Right lobe of liver (tissue), 6 donors: Measurements from ENCODE around the gene ANXA3. TPM values are rescaled to one million over a fixed set of nuclear protein-coding genes. Genes with fewer than 3 reads are reported as not detected.

Experiments
- ATAC-seq, 4 donors: fragments of 200-7000 bp; cut with Tn5 transposase; one replicate each; pipeline ENCODE4 v1.9.1; 2020; ENCODE audit warnings: mild to moderate bottlenecking in 4 of 4, moderate library complexity in 4 of 4
- DNase-seq, 3 donors: peaks; one replicate each; pipeline ENCODE4 v3.0.0-alpha.2; 2020
- H3K27ac ChIP-seq, 3 donors: fragments of 200-600 bp; one replicate each; pipeline ENCODE4 v1.8.0; 2022
- H3K27me3 ChIP-seq, 2 donors: fragments of 200-600 bp; one replicate each; pipeline ENCODE4 v1.8.0; 2022
- H3K36me3 ChIP-seq, 4 donors: fragments of 200-600 bp; sonication (generic) in 1 of 4; one replicate each; pipeline versions ENCODE4 v1.5.1 to v1.8.0; 2017 to 2022; ENCODE audit warnings: control low read depth in 1 of 4
- H3K4me1 ChIP-seq, 4 donors: fragments of 200-600 bp; sonication (generic) in 1 of 4; one replicate each; pipeline versions ENCODE4 v1.5.1 to v1.8.0; 2017 to 2022; ENCODE audit warnings: control low read depth in 1 of 4
- H3K4me3 ChIP-seq, 3 donors: fragments of 200-600 bp; one replicate each; pipeline ENCODE4 v1.8.0; 2022
- H3K9me3 ChIP-seq, 4 donors: fragments of 200-600 bp; sonication (generic) in 1 of 4; one replicate each; pipeline versions ENCODE4 v1.5.1 to v1.8.0; 2017 to 2022; ENCODE audit warnings: control low read depth in 1 of 4
- POLR2A ChIP-seq: fragments of 450-650 bp; IDR thresholded peaks from one replicate; pipeline ENCODE4 v1.6.1; 2017; ENCODE audit warnings: antibody characterized with exemption, mild to moderate bottlenecking
- WGBS: methylation state at CpG from one replicate; pipeline ENCODE4 v1.1.6; 2018; ENCODE audit warnings: low coverage, low lambda C conversion rate; ENCODE audit not compliant: insufficient coverage; ENCODE audit errors: missing lambda C conversion rate; 5-methylcytosine and 5-hydroxymethylcytosine counted together
- intact Hi-C, 2 donors: fragments of 100-400 bp; cut with DNase I; formaldehyde crosslinking; loops; one replicate each; pipeline versions ENCODE4 v1.11.2 to v1.14.1; 2022
- total RNA-seq, 6 experiments: library from RNA; depleted of rRNA in 2 of 6; stranded (reverse); fragments of >200 nt in 2 of 6; fragmentation: NEBNext Ultra II Directional in 3 of 6; extraction: Animal tissue kit (Norgen Biotek cat#: 25700) in 3 of 6; gene quantifications; one replicate each; pipeline versions ENCODE4 v1.1.0 to v1.2.4, GENCODE V29; 2016 to 2023
- TF ChIP-seq, protein P1 (sequence below), 4 donors: fragments of 200-600 bp in 3 of 4; fragments of 450-650 bp in 1 of 4; IDR thresholded peaks; one replicate each; pipeline versions ENCODE4 v1.5.1 to v1.8.0; 2016 to 2022; ENCODE audit warnings: antibody characterized with exemption in 4 of 4, mild to moderate bottlenecking in 2 of 4
- donor health status: DM: no; HTN: yes; CAD: no.
- donor health status: DM: no; HTN: no; CAD: no.
- donor health status: DM: no; HTN: no; CAD: no.
- donor health status: DM: no; HTN: yes; CAD: no.
- donor health status: DM: no; HTN: yes; CAD: no.

Gene ANXA3
- total RNA-seq, 6 experiments from 2014 or later = 0.95 to 3.4 (median 2.0) TPM

DNA sequence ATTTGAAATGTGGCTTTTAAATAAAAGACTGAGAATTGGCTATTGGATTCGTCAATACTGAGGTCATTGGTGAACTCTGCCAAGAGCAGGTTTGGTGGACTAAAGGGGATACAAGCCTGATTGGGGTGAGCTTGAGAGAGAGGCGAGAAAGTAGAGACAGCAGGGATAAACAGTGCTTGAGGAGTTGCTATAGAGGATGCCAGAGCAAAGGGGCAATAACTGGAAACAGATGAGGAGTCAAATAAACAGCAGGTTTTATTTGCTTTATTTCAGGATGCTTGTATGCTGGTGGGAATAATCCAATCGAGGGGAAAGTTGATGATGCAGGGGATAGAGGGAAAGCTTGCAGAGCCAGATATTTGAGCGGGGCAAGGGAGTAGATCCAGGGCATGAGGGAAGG is 24.0 kb upstream of the ANXA3 start:
- Histone ChIP-seq H3K27me3 (no peaks in the 10 kb centered on the region), H3K4me1 (no peaks in the 10 kb centered on the region), H3K4me3 (no peak overlapping the region), H3K36me3 (no peaks in the 10 kb centered on the region), H3K27ac (no peak overlapping the region), H3K9me3 (no peaks in the 10 kb centered on the region)
- no peak for ATAC-seq
- TF ChIP-seq POLR2A = no peak
- no peak for DNase-seq
- intact Hi-C loops = no loop called here
- 56% methylated on average over 4 of the region's 4 CpGs for WGBS

DNA sequence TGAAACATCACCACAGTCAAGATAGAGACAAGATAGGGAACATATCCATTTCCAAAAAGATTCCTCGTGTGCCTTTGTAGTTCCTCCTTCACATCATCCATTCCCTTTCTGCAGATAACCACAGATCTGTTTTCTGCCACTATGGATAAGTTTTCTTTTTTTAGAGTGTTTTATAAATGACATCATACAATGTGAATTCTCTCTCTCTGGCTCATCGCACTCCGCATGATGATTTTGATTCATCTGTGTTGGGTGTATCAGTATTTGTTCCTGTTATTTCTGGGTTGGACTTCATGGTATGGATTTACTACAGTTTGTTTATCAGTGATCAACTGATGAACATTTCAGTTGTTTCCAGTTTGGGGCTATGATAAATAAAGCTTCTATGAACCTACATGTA is 23.2 kb upstream of the ANXA3 start:
- intact Hi-C loops = no loop called here

DNA sequence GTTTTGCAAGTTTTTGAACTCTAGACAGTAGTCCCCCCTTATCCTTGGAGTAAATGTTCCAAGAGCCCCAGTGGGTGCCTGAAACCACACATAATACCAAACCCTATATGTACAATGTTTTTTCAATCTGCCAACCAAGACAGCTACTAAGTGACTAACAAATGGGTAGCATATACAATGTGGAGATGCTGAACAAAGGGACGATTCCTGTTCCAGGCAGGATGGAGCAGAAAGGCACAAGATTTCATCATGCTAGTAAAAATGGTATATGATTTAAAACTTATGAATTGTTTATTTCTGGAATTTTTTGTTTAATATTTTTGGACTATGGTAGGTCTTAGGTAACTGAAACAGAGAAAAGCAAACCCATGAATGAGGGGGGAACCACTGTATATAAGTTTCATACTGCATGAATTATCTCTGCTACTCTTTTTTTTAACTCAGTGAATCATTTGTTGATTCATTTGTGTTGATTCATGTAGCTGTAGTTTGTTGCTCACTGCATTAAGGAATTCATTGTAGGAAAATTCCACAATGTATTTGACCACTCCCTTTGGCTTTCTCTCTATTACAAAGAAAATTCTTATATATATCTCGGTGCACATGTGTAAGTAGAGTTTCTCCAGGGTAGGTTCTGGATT is 21.9 kb upstream of the ANXA3 start:
- 61% methylated on average over 2 of the region's 2 CpGs for WGBS
- Histone ChIP-seq H3K27me3 (no peaks in the 10 kb centered on the region), H3K4me3 (no peak overlapping the region), H3K9me3 (no peaks in the 10 kb centered on the region), H3K36me3 (no peaks in the 10 kb centered on the region), H3K4me1 (no peaks in the 10 kb centered on the region), H3K27ac (no peak overlapping the region)
- ATAC-seq (no peak), DNase-seq (no peak)
- intact Hi-C loops = no loop called here
- TF ChIP-seq, protein P1, sequence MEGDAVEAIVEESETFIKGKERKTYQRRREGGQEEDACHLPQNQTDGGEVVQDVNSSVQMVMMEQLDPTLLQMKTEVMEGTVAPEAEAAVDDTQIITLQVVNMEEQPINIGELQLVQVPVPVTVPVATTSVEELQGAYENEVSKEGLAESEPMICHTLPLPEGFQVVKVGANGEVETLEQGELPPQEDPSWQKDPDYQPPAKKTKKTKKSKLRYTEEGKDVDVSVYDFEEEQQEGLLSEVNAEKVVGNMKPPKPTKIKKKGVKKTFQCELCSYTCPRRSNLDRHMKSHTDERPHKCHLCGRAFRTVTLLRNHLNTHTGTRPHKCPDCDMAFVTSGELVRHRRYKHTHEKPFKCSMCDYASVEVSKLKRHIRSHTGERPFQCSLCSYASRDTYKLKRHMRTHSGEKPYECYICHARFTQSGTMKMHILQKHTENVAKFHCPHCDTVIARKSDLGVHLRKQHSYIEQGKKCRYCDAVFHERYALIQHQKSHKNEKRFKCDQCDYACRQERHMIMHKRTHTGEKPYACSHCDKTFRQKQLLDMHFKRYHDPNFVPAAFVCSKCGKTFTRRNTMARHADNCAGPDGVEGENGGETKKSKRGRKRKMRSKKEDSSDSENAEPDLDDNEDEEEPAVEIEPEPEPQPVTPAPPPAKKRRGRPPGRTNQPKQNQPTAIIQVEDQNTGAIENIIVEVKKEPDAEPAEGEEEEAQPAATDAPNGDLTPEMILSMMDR (IDR thresholded peaks at IDR 0.05) = no peak
- TF ChIP-seq POLR2A = no peak

More for the DNA sequence above, 23.2 kb upstream of the ANXA3 start:
- no peak overlapping the region for H3K4me3 ChIP-seq
- no peaks in the 10 kb centered on the region for H3K9me3 ChIP-seq
- H3K4me1 ChIP-seq = no peaks in the 10 kb centered on the region
- DNase-seq (no peak), ATAC-seq (no peak)
- H3K27ac ChIP-seq = no peak overlapping the region
- TF ChIP-seq, protein P1 (IDR thresholded peaks at IDR 0.05) = no peak
- no peak for TF ChIP-seq POLR2A
- H3K27me3 ChIP-seq = no peaks in the 10 kb centered on the region
- 65% methylated on average over 3 of the region's 3 CpGs for WGBS
- H3K36me3 ChIP-seq = no peaks in the 10 kb centered on the region

DNA sequence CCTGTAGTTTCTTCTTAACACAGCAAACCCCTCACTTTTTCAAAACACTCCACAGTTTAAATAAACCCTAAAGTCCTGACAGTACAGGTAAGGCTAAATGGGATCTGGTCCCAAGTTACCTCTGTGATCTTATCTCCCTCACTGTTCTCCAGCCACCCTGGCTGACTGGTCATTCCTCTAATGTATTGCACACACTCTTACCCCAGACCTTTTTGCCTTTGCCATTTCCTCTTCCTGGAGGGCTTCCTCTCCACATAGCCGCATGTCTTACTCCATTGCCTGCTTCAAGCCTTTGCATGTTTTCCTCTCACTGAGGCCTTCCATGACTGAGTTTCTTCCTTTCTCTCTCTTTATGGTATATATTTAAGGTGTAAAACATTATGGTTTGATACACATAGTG is 19.5 kb upstream of the ANXA3 start:
- Histone ChIP-seq H3K36me3 (no peaks in the 10 kb centered on the region), H3K27me3 (no peaks in the 10 kb centered on the region), H3K9me3 (no peaks in the 10 kb centered on the region), H3K27ac (no peak overlapping the region), H3K4me3 (no peak overlapping the region), H3K4me1 (no peaks in the 10 kb centered on the region)
- intact Hi-C loops = no loop called here
- 86% methylated on average over 1 of the region's 1 CpG for WGBS
- no peak for DNase-seq
- ATAC-seq = peak in 1 of 4 donors; percentile 33
- TF ChIP-seq, protein P1 (IDR thresholded peaks at IDR 0.05) = no peak
- no peak for TF ChIP-seq POLR2A

DNA sequence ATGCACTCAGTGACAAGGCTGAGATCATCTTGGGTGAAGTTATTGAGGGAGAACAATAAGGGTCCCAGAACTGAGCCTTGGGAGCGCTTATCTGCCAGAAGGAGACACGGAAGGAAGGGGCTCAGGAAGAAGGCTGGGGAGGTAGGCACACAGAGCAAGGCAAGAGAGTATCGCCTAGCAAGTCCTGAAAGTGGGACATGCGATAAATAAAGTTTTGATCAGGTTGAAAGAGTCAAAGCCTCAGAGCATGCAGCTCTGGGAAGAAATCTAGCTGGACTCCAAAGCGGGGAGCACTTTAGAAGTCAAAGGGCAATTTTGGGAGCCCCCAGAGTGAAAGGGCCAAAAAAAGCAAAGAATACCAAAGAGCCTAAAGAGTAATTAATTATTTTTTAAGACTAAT is 17.7 kb upstream of the ANXA3 start:
- H3K4me1 ChIP-seq = no peaks in the 10 kb centered on the region
- no peak overlapping the region for H3K27ac ChIP-seq
- ATAC-seq (no peak), DNase-seq (no peak)
- 77% methylated on average over 5 of the region's 5 CpGs for WGBS
- no peaks in the 10 kb centered on the region for H3K27me3 ChIP-seq
- intact Hi-C loops = no loop called here
- no peak overlapping the region for H3K4me3 ChIP-seq
- TF ChIP-seq, protein P1 (IDR thresholded peaks at IDR 0.05) = no peak
- TF ChIP-seq POLR2A = no peak
- H3K36me3 ChIP-seq = no peaks in the 10 kb centered on the region
- H3K9me3 ChIP-seq = no peaks in the 10 kb centered on the region
